ENCODE results near the gene CD1C.

The CD1C gene

DNA sequence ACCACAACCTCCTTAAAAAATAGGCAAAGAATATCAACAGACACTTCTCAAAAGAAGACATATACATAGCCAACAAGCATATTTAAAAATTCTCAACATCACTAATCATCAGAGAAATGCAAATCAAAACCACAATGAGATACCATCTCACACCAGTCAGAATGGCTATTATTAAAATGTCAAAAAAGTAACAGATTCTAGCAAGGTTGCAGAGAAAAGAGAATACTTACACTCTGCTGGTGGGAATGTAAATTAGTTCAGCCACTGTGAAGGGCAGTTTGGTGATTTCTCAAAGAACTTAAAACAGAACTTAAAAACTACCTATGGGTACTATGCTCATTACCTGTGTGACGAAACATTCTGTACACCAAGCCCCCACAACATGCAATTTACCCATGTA lies 20.9 kb downstream of the CD1C start:
- Histone ChIP-seq H3K9me3 (peaks cover 0 to 20% (median 3%) of the 10 kb centered on the region in 3 donors), H3K27ac (no peak overlapping the region), H3K27me3 (no peaks in the 10 kb centered on the region), H3K4me3 (no peak overlapping the region), H3K36me3 (no peaks in the 10 kb centered on the region), H3K4me1 (no peaks in the 10 kb centered on the region)
- intact Hi-C loops (cut with DNase I; ENCODE audit: low total_unique reads), result no loop called here
- DNase-seq, result no peak
- TF ChIP-seq, protein P1, sequence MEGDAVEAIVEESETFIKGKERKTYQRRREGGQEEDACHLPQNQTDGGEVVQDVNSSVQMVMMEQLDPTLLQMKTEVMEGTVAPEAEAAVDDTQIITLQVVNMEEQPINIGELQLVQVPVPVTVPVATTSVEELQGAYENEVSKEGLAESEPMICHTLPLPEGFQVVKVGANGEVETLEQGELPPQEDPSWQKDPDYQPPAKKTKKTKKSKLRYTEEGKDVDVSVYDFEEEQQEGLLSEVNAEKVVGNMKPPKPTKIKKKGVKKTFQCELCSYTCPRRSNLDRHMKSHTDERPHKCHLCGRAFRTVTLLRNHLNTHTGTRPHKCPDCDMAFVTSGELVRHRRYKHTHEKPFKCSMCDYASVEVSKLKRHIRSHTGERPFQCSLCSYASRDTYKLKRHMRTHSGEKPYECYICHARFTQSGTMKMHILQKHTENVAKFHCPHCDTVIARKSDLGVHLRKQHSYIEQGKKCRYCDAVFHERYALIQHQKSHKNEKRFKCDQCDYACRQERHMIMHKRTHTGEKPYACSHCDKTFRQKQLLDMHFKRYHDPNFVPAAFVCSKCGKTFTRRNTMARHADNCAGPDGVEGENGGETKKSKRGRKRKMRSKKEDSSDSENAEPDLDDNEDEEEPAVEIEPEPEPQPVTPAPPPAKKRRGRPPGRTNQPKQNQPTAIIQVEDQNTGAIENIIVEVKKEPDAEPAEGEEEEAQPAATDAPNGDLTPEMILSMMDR (IDR thresholded peaks at IDR 0.05), result no peak

GRCh38 chr1:158311066-158311465 lies 21.3 kb downstream of the CD1C start:
- Histone ChIP-seq H3K27ac (no peak overlapping the region), H3K27me3 (no peaks in the 10 kb centered on the region), H3K36me3 (no peaks in the 10 kb centered on the region), H3K4me1 (no peaks in the 10 kb centered on the region), H3K9me3 (peaks cover 0 to 20% (median 3%) of the 10 kb centered on the region in 3 donors), H3K4me3 (no peak overlapping the region)
- DNase-seq, result no peak
- TF ChIP-seq, protein P1 (IDR thresholded peaks at IDR 0.05), result no peak
- intact Hi-C loops (cut with DNase I; ENCODE audit: low total_unique reads), result no loop called here

DNA sequence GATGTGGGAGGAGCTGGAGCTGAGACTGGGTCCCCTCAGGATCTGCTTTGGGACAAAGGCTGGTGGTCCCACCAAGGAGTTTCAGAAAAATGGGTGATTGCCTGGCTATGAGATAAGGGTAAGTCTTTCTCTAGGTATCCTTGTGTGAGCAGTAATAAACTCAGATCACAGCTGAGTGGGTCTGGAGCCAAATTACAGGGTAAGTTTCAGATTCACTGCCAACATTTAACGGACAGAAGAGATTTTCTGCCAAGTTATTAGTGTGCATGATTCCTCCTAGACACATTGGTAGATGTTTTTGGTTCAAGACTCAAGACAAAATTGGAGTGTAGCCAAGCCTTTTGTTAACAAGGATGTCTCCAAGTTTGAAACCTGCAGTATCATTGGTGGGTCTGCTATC lies 34.1 kb downstream of the CD1C start:
- Histone ChIP-seq H3K27ac (no peak overlapping the region), H3K36me3 (no peaks in the 10 kb centered on the region), H3K4me1 (no peaks in the 10 kb centered on the region), H3K9me3 (peaks cover 0 to 8% (median 0%) of the 10 kb centered on the region in 3 donors), H3K4me3 (no peak overlapping the region), H3K27me3 (no peaks in the 10 kb centered on the region)
- no peak for DNase-seq
- TF ChIP-seq, protein P1 (IDR thresholded peaks at IDR 0.05), result no peak
- intact Hi-C loops (cut with DNase I; ENCODE audit: low total_unique reads), result no loop called here

GRCh38 chr1:158324395-158324794 lies 34.7 kb downstream of the CD1C start:
- intact Hi-C loops (cut with DNase I; ENCODE audit: low total_unique reads), result no loop called here
- no peak for DNase-seq
- H3K9me3 ChIP-seq, result peaks cover 0 to 8% (median 0%) of the 10 kb centered on the region in 3 donors

DNA sequence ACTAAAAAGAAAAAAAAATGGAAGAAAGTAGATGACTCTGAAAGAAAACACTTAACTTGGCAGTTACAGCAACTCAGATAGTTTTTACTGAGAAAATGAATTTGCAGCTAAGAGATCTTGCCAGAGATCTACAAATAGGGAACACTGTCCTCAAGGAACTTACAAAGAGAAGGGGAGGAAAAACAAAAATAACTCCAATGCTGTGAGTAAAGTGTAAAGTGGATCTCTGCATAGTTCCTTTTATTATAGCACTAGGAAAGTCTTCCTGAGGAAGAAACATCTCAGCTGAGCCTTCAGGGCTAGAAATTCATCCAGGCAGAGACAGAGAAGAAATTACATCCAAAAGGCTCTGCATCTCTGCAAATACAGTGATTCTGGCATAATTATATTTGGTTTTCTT lies 37.8 kb downstream of the CD1C start:
- intact Hi-C loops (cut with DNase I; ENCODE audit: low total_unique reads), result no loop called here
- Histone ChIP-seq H3K9me3 (peaks cover 0 to 8% (median 0%) of the 10 kb centered on the region in 3 donors), H3K36me3 (no peaks in the 10 kb centered on the region), H3K4me3 (no peak overlapping the region), H3K27me3 (no peaks in the 10 kb centered on the region), H3K4me1 (no peaks in the 10 kb centered on the region), H3K27ac (no peak overlapping the region)
- TF ChIP-seq, protein P1 (IDR thresholded peaks at IDR 0.05), result no peak
- no peak for DNase-seq

More at GRCh38 chr1:158324395-158324794, 34.7 kb downstream of the CD1C start:
- no peaks in the 10 kb centered on the region for H3K36me3 ChIP-seq
- TF ChIP-seq, protein P1 (IDR thresholded peaks at IDR 0.05), result no peak
- H3K4me1 ChIP-seq, result no peaks in the 10 kb centered on the region
- no peak overlapping the region for H3K27ac ChIP-seq
- H3K27me3 ChIP-seq, result no peaks in the 10 kb centered on the region
- no peak overlapping the region for H3K4me3 ChIP-seq

DNA sequence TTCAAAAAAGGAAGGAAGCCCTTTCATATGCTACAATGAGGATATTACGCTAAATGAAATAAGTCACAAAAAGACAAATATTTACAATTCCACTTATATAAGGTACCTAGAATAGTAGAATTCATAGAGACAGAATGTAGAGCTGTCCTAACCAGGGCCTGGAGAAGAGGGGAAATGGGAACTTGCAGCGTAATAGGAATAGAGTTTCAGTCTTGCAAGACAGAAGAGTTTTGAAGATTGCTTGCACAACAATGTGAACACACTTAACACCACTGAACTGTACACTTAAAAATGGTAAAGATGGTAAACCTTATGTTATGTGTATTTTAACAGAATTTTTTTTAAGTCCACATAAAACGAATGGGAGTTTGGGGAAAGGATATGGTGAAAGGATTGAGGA lies 38.7 kb downstream of the CD1C start:
- intact Hi-C loops (cut with DNase I; ENCODE audit: low total_unique reads), result no loop called here
- Histone ChIP-seq H3K4me3 (no peak overlapping the region), H3K27me3 (no peaks in the 10 kb centered on the region), H3K36me3 (no peaks in the 10 kb centered on the region), H3K27ac (no peak overlapping the region), H3K4me1 (no peaks in the 10 kb centered on the region), H3K9me3 (peaks cover 0 to 6% (median 0%) of the 10 kb centered on the region in 3 donors)
- TF ChIP-seq, protein P1 (IDR thresholded peaks at IDR 0.05), result no peak
- DNase-seq, result no peak

All from tibial artery (tissue), 4 donors.